GM10266 (cell line): ENCODE measurements around the gene BRSK1.

Experiments
- DNase-seq: peaks from one replicate; pipeline ENCODE4 v3.0.0; 2012; ENCODE audit errors: extremely low spot score
- CTCF ChIP-seq: IDR thresholded peaks from 2 replicates; pipeline ENCODE4 v1.5.1; 2012; ENCODE audit warnings: mild to moderate bottlenecking, low read depth; ENCODE audit not compliant: control insufficient read depth, insufficient read depth; ENCODE audit errors: missing control alignments

Gene BRSK1

DNA sequence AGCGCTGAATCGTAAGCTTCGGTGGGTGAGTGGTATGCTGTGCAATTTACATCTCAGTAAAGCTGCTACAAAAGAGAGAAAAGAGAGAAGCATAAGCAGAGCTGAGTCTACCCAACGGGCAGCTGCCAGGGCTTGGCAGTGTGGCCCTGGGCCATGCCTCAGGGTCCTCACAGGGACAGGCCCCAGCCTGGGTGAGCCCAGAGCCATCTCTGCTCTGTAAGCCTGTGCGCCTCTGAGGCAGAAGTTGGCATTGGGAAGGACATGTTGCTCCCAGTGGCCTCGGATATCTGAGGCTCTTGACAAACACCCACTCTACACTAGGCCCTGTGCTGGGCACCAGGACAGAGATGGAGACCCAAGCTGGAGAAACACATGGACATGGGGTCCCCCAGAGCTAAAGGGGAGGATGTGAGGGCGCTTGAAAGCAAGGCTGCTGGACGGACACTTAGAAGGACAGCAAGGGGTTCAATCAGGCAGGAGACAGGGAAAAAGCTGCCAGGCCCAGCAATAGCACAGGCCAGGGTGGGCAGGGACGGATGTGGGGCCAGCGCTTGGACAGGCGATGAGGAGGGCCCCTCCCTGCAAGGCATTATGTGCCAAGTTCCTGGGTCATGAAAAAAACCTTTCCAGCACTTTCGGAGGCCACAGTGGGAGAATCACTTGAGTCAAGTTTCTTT, 39.7 kb upstream of the BRSK1 start:
- TF ChIP-seq CTCF: no peak
- DNase-seq: no peak

GRCh38 chr19:55245236-55245904, 38.4 kb upstream of the BRSK1 start:
- no peak for DNase-seq
- TF ChIP-seq CTCF: no peak

GRCh38 chr19:55246462-55247451, 37.0 kb upstream of the BRSK1 start:
- no peak for TF ChIP-seq CTCF
- no peak for DNase-seq

DNA sequence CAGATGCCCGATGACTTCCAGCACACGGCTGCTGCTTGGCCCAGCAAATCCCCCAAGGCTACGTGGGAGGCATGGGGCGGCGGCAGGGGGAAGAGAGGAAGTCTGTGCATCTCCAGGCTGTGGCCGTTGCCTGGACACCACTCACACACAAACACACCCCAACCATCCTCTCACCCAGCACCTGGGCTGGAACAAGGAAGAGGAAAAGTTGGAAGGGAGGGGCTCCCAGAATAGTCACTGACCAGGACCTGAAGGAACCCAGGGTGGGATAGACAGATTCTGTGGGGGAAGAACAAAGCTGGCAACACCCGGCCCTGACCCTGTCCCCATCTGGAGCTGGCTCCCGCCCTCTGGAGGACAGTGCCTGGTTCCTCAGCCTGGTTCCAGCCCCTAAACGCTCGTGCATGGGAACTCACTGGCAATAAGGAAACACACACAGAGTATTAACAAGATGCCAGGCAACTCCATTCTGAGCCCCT, 36.1 kb upstream of the BRSK1 start:
- no peak for DNase-seq
- no peak for TF ChIP-seq CTCF

DNA sequence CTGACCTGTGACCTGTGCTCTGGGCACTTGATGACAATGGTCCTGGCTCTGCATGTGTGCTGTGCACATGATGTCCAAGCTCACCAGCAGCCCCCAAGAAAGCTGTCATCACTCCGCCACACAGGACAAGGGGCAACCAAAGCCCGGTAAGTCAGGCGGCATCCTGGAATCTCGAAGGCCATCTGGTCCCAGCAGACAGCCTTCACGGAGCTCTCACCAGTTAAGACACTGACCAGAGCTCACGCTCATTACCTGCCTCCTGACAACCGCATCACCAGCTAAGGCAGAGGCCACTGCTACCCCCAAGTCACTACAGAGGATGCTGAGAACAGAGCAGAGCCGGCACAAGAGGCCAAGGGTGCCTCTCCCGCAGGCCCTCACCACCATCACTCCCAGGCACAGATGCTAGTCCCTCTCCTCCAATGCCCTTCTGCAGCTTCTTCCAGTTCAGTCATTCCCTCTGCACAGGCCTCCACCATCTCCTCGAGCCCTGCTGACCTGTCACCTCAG, 35.6 kb upstream of the BRSK1 start:
- DNase-seq: no peak
- no peak for TF ChIP-seq CTCF

GRCh38 chr19:55248704-55249103, 35.1 kb upstream of the BRSK1 start:
- TF ChIP-seq CTCF: no peak
- no peak for DNase-seq
